GM23248 (cell line): Measurements from ENCODE around the gene REG4.

Experiments used
- EZH2 ChIP-seq: fragments of 200-600 bp; sonication (generic); IDR thresholded peaks from 2 replicates; pipeline ENCODE4 v1.6.1; 2018; ENCODE audit warnings: antibody characterized with exemption, mild to moderate bottlenecking; ENCODE audit not compliant: insufficient read depth, poor library complexity, severe bottlenecking
- EZH2phosphoT487 ChIP-seq: fragments of 200-600 bp; sonication (generic); IDR thresholded peaks from 2 replicates; pipeline ENCODE4 v1.6.1; 2018; ENCODE audit warnings: antibody characterized with exemption, moderate library complexity, mild to moderate bottlenecking, low read depth; ENCODE audit not compliant: insufficient read depth

DNA sequence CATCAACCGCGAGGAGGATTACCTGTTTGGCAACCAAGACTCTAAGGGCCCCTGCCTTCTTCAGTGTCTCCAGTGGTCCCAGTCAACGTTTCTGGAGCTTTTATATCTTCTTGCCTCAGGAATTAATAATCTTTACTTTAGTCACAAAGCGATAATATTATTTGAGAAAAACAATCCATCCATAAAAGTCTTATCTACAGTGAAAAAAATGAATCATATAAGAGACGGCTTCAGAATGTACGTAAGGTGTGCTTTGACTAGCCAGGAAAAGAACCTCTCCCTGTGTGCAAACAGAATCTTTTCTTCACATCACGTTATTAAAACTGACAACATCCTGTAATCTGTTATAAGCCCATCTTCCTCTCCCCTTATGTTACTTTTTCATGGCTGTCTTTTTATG is at the start of gene REG4:
- TF ChIP-seq EZH2 (no peak), EZH2phosphoT487 (no peak)
